Rectal smooth muscle tissue (tissue), 1 donor: Measurements from ENCODE around the gene TNP2.

Source experiments
- H3K27ac ChIP-seq: one replicate; pipeline ENCODE4 v1.7.0; 2013; ENCODE audit warnings: low read depth, low read length, inconsistent platforms
- H3K27me3 ChIP-seq: one replicate; pipeline ENCODE4 v1.7.0; 2013; ENCODE audit warnings: low read length; ENCODE audit not compliant: control insufficient read depth, insufficient read depth
- H3K36me3 ChIP-seq: one replicate; pipeline ENCODE4 v1.7.0; 2013; ENCODE audit warnings: low read length; ENCODE audit not compliant: control insufficient read depth, insufficient read depth
- H3K4me1 ChIP-seq: one replicate; pipeline ENCODE4 v1.7.0; 2013; ENCODE audit warnings: low read length; ENCODE audit not compliant: control insufficient read depth, insufficient read depth
- H3K4me3 ChIP-seq: one replicate; pipeline ENCODE4 v1.7.0; 2013; ENCODE audit warnings: low read length
- H3K9ac ChIP-seq: one replicate; pipeline ENCODE4 v1.7.0; 2013; ENCODE audit warnings: low read length

Gene TNP2

GRCh38 chr16:11234884-11235702 is 34.0 kb downstream of the TNP2 start:
- H3K4me1 ChIP-seq: no peaks in the 10 kb centered on the region
- no peaks in the 10 kb centered on the region for H3K36me3 ChIP-seq
- no peak overlapping the region for H3K27ac ChIP-seq

DNA sequence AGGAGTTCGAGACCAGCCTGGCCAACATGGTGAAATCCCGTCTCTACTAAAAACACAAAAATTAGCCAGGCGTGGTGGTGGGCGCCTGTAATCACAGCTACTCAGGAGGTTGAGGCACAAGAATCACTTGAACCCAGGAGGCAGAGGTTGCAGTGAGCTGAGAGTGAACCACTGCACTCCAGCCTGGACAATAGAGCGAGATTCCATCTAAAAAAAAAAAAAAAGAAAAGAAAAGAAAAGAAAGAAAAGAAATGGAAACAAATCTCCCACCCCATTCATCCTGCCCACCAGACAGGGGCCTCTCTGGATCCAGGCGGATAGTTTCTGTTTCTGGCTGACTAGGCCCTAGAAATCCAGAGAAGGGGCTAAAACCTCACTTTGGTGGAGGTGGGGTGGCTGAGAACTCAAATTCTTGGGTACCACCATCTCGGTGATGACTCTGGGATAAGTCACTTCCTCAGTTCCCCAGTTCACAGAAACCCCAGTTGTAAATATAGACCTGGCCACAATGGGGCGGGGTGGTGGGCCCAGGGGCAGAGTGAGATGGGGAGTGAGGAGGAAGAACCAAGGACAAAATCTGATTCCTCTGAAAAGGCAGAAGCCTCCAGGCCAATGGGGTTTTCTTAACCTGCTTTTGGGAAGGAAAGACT is 35.3 kb downstream of the TNP2 start:
- no peak overlapping the region for H3K4me3 ChIP-seq
- H3K27ac ChIP-seq: no peak overlapping the region
- H3K4me1 ChIP-seq: no peaks in the 10 kb centered on the region
- no peaks in the 10 kb centered on the region for H3K36me3 ChIP-seq
- H3K9ac ChIP-seq: no peak overlapping the region
- no peaks in the 10 kb centered on the region for H3K27me3 ChIP-seq

More at GRCh38 chr16:11234884-11235702, 34.0 kb downstream of the TNP2 start:
- Histone ChIP-seq H3K4me3 (no peak overlapping the region), H3K27me3 (no peaks in the 10 kb centered on the region), H3K9ac (no peak overlapping the region)

- H3K4me3 ChIP-seq: peak overlapping the region; percentile 21
- no peak overlapping the region for H3K27ac ChIP-seq
- no peaks in the 10 kb centered on the region for H3K36me3 ChIP-seq
- H3K9ac ChIP-seq: no peak overlapping the region
- no peaks in the 10 kb centered on the region for H3K27me3 ChIP-seq
- no peaks in the 10 kb centered on the region for H3K4me1 ChIP-seq
Observed at GRCh38 chr16:11232852-11233726, 36.0 kb downstream of the TNP2 start.

- H3K27ac ChIP-seq: no peak overlapping the region
Observed at GRCh38 chr16:11232302-11232851, 36.7 kb downstream of the TNP2 start.

DNA sequence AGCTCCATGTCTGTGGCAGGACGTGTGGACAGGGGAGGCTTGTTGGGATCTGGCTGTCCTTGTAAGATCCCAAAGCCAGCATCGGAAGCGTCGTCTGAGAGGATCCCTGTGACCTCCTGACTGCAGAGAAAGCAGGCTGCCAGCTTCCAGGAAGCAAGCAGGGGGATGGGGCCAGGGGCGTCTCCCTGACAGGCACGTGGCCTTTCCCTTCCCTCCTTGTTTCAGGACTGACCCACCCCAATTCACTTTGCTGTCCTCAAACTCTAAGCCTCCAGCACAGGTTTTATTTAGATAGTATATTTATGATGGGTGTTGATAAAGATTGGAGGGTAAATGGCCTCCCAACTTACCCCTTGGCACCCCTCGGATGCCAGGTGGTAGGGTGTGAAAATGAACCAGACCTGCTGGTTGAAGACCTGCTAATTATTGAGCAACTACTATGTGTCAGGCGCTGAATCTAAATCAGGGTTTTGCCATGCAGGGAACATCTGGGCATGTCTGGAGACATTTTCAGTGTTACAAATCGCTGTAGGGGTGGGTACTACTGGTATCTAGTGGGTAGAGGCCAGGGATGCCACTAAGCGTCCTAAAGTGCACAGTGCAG is 37.7 kb downstream of the TNP2 start:
- no peak overlapping the region for H3K27ac ChIP-seq
- no peaks in the 10 kb centered on the region for H3K36me3 ChIP-seq
- no peak overlapping the region for H3K9ac ChIP-seq
- no peaks in the 10 kb centered on the region for H3K4me1 ChIP-seq
- no peak overlapping the region for H3K4me3 ChIP-seq
- no peaks in the 10 kb centered on the region for H3K27me3 ChIP-seq

More at GRCh38 chr16:11232302-11232851, 36.7 kb downstream of the TNP2 start:
- Histone ChIP-seq H3K4me3 (no peak overlapping the region), H3K27me3 (no peaks in the 10 kb centered on the region), H3K4me1 (no peaks in the 10 kb centered on the region), H3K9ac (no peak overlapping the region), H3K36me3 (no peaks in the 10 kb centered on the region)

DNA sequence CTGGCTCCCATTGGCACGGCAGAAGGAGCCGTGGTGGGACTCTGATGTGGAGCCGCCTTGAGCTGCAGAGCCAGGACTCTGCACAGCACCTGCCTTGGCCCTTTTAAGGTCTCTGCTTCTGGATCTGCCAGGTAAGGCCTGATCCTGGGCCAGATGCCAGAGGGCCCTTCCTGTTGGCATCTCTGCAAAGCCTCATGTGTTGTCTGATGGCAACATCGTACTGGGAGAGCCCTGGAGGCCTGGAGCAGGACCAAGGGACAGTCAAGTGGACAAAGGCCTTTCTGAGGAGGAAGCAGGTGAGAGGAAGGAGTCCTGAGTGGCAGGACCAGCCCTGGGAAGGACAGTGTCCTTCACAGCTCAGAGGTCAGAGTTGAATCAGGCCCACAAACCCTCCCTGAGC is 39.2 kb downstream of the TNP2 start:
- H3K4me3 ChIP-seq: no peak overlapping the region
- H3K36me3 ChIP-seq: no peaks in the 10 kb centered on the region
- H3K27me3 ChIP-seq: no peaks in the 10 kb centered on the region
- H3K27ac ChIP-seq: no peak overlapping the region
- H3K9ac ChIP-seq: no peak overlapping the region
- H3K4me1 ChIP-seq: peaks cover 2% of the 10 kb centered on the region

DNA sequence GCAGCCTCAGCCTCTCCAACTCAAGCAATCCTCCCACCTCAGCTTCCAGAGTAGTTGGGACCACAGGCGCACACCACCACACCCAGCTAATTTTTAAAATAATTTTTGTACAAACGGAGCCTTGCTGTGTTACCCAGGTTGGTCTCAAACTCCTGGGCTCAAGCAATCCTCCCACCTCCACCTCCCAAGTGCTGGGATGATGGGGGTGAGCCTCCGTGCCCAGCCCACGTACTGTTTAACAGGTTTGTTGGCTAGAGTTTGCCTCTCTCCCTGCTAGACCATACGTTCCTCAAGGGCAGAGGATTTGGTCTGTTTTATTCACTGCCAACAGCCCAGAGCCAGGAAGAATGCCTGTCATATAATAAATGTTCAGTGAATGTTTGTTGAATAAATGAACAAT is 39.7 kb downstream of the TNP2 start:
- H3K27ac ChIP-seq: no peak overlapping the region
- H3K36me3 ChIP-seq: no peaks in the 10 kb centered on the region
- no peak overlapping the region for H3K4me3 ChIP-seq
- peaks cover 2% of the 10 kb centered on the region for H3K4me1 ChIP-seq
- H3K27me3 ChIP-seq: no peaks in the 10 kb centered on the region
- no peak overlapping the region for H3K9ac ChIP-seq

DNA sequence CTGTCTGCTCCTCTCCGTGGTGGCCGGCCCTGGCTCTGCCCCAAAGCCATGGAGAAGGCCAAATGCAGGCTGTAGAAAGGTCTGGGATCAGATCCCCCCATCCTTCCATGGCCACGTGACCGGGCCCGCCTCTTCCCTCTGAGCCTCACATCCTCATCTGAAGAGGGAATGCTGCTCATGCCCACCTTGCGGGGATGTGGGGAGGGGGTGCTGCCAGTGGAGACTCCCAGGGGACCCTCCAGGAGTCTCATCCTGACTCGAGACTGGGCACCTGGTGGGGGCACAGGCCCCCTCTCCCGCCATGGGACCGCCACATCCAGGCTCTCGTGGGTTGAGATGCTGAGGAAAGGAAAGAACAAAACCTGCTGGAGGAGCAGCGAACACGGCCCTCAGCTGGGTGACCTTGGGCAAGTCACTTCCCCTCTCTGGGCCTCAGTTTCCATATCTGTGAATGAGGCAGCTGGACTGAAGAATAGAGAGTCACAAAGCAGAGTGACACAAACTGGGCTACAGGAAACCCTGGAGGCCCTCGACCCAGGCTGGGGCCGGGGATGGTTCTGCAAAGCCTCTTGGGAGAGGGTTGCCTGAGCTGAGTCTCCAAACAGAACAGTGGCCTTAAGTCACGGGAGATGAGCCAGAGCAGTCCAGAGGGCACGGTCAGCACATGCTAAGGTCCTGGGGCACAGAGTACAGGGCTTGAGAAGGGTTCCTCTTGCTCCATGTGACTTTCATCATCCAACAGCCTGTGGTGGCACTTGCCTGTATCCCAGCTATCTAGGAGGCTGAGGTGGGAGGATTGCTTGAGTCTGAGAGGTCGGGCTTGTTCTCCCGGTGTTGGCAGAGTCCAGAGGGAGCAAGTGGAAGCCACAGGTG is 43.2 kb downstream of the TNP2 start:
- peaks cover 2% of the 10 kb centered on the region for H3K4me1 ChIP-seq
- H3K9ac ChIP-seq: no peak overlapping the region
- H3K36me3 ChIP-seq: no peaks in the 10 kb centered on the region
- H3K27me3 ChIP-seq: no peaks in the 10 kb centered on the region
- H3K4me3 ChIP-seq: peak overlapping the region; percentile 45
- H3K27ac ChIP-seq: no peak overlapping the region

DNA sequence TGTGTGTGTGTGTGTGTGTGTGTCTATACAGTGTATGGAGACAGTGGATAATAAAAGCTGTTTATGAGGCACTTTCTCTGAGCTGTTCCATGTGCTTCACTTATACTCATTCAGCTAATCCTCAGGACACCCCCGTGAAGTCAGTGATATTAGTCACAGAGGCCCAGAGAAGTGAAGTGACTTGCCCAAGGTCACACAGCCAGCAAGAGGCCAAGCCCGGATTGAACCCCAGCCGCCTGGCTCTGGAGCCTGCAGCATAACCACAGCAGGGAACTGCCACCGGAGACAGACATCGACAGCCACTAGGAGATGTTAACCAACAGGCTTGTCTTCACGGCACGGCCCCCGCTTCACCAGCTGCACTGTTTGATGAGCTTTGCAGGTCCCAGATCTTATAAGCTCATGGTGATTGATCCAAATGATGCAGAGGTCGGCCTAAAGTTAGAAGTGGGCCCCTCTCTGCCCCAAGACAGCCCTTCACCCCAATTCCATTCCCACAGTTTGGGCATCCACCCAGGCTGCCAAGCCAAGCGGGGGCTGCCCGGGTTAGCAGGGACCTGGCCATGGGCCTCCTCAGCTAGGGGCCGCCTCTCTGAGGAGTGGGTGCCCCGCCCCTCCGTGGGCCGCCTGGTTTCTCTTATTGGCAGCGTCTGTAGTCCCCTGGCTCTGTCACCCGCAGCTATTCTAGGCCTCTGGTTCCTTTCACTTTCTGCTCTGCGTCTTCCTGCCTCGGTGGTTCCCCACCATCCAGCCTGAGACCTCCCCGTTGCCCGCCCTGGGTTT is 44.0 kb downstream of the TNP2 start:
- peaks cover 2% of the 10 kb centered on the region for H3K4me1 ChIP-seq
- H3K27ac ChIP-seq: no peak overlapping the region
- no peaks in the 10 kb centered on the region for H3K27me3 ChIP-seq
- no peaks in the 10 kb centered on the region for H3K36me3 ChIP-seq
- peak overlapping the region; percentile 45 for H3K4me3 ChIP-seq
- H3K9ac ChIP-seq: no peak overlapping the region

- Histone ChIP-seq H3K27me3 (no peaks in the 10 kb centered on the region), H3K27ac (no peak overlapping the region), H3K4me1 (peaks cover 2% of the 10 kb centered on the region), H3K9ac (no peak overlapping the region), H3K36me3 (no peaks in the 10 kb centered on the region), H3K4me3 (no peak overlapping the region)
Observed at GRCh38 chr16:11224096-11224893, 44.8 kb downstream of the TNP2 start.
